B cell (primary cell): ENCODE measurements around the gene GNB3. TPM values are rescaled to one million over a fixed set of nuclear protein-coding genes. Genes with fewer than 3 reads are reported as not detected.

Source experiments
- ATAC-seq: fragments of 200-7000 bp; cut with Tn5 transposase; one replicate; pipeline ENCODE4 v1.10.0; 2021; ENCODE audit warnings: low read depth, mild to moderate bottlenecking, moderate number of reproducible peaks, moderate library complexity
- CTCF ChIA-PET: fragments of 350-600 bp; sonication (Branson Sonifier 250); formaldehyde crosslinking; loops from one replicate; lab custom pipeline; 2021; ENCODE audit warnings: antibody characterized with exemption, inconsistent platforms; lab: Charles Lee
- POLR2A ChIA-PET: fragments of 350-600 bp; sonication (Branson Sonifier 250); formaldehyde crosslinking; loops from one replicate; lab custom pipeline; 2021; ENCODE audit warnings: antibody characterized with exemption; lab: Charles Lee
- DNase-seq: peaks from one replicate; pipeline ENCODE4 v3.0.0; 2013
- H2AFZ ChIP-seq: 2 replicates; pipeline ENCODE4 v1.6.1; 2012; ENCODE audit warnings: mild to moderate bottlenecking, low read depth, low read length; ENCODE audit not compliant: insufficient read depth, poor library complexity, severe bottlenecking
- H3K27ac ChIP-seq, 2 donors: 1 replicate in 1 of 2; 2 replicates in 1 of 2; pipeline ENCODE4 v1.5.1; 2012 to 2013; ENCODE audit warnings: low read length in 2 of 2, mild to moderate bottlenecking in 2 of 2, moderate library complexity in 1 of 2
- H3K27me3 ChIP-seq, 4 experiments: fragments of 200-600 bp in 1 of 4; sonication (generic) in 1 of 4; replicated peaks in 1 of 4; 1 replicate in 2 of 4; 2 replicates in 2 of 4; pipeline versions ENCODE4 v1.6.1 to v1.7.0; 2013 to 2016; ENCODE audit warnings: low read length in 3 of 4, mild to moderate bottlenecking in 2 of 4, mixed read lengths in 1 of 4, moderate library complexity in 1 of 4; ENCODE audit not compliant: insufficient read depth in 4 of 4, control insufficient read depth in 3 of 4; ENCODE audit errors: control extremely low read depth in 1 of 4
- H3K36me3 ChIP-seq, 2 experiments: replicated peaks in 1 of 2; 1 replicate in 1 of 2; 2 replicates in 1 of 2; pipeline versions ENCODE4 v1.6.1 to v1.7.1; 2013; ENCODE audit warnings: low read length in 1 of 2; ENCODE audit not compliant: insufficient read depth in 2 of 2, control insufficient read depth in 1 of 2; ENCODE audit errors: control extremely low read depth in 1 of 2, extremely low read depth in 1 of 2
- H3K4me1 ChIP-seq, 2 donors: fragments of 200-600 bp in 1 of 2; sonication (generic) in 1 of 2; 1 replicate in 1 of 2; 2 replicates in 1 of 2; pipeline versions ENCODE4 v1.5.1 to v1.6.1; 2013 to 2017; ENCODE audit warnings: low read length in 2 of 2; ENCODE audit not compliant: control insufficient read depth in 2 of 2, insufficient read depth in 2 of 2
- H3K4me2 ChIP-seq: replicated peaks from 2 replicates; pipeline ENCODE3; 2012; ENCODE audit warnings: mild to moderate bottlenecking, low read depth, low read length; ENCODE audit not compliant: poor library complexity, severe bottlenecking
- H3K4me3 ChIP-seq, 5 experiments: fragments of 200-600 bp in 1 of 5; sonication (generic) in 1 of 5; 1 replicate in 3 of 5; 2 replicates in 2 of 5; pipeline versions ENCODE4 v1.5.1 to v1.7.0; 2011 to 2016; ENCODE audit warnings: low read length in 4 of 5, mild to moderate bottlenecking in 4 of 5, low read depth in 2 of 5, control low read depth in 1 of 5, moderate library complexity in 1 of 5; ENCODE audit not compliant: insufficient read depth in 1 of 5; ENCODE audit errors: control extremely low read depth in 1 of 5, extremely low read depth in 1 of 5
- H3K79me2 ChIP-seq: fragments of 200-600 bp; sonication (generic); one replicate; pipeline ENCODE4 v1.6.0; 2016; ENCODE audit warnings: low read length; ENCODE audit not compliant: control insufficient read depth, insufficient read depth
- H3K9ac ChIP-seq: fragments of 200-600 bp; sonication (generic); 2 replicates; pipeline ENCODE4 v1.6.1; 2017; ENCODE audit warnings: mild to moderate bottlenecking, low read length, moderate library complexity
- H3K9me3 ChIP-seq, 3 donors: one replicate each; pipeline versions ENCODE4 v1.6.1 to v1.7.1; 2013; ENCODE audit warnings: low read length in 2 of 3; ENCODE audit not compliant: control insufficient read depth in 2 of 3, insufficient read depth in 1 of 3; ENCODE audit errors: control extremely low read depth in 1 of 3
- H4K20me1 ChIP-seq: 2 replicates; pipeline ENCODE4 v1.6.0; 2012; ENCODE audit warnings: mild to moderate bottlenecking, low read length; ENCODE audit not compliant: insufficient read depth, control insufficient read depth, poor library complexity, severe bottlenecking
- H3K27ac Mint-ChIP-seq: one replicate; pipeline ENCODE4 v1.8.0; 2021; ENCODE audit warnings: mixed read lengths
- H3K27me3 Mint-ChIP-seq: one replicate; pipeline ENCODE4 v1.8.0; 2021; ENCODE audit warnings: mixed read lengths
- H3K4me1 Mint-ChIP-seq: one replicate; pipeline ENCODE4 v1.8.0; 2021; ENCODE audit warnings: mixed read lengths
- H3K4me3 Mint-ChIP-seq: one replicate; pipeline ENCODE4 v1.8.0; 2021; ENCODE audit warnings: mixed read lengths
- H3K9me3 Mint-ChIP-seq: one replicate; pipeline ENCODE4 v1.8.0; 2022; ENCODE audit warnings: mixed read lengths; ENCODE audit not compliant: insufficient read depth
- CTCF ChIP-seq: fragments of 200-600 bp; IDR thresholded peaks from one replicate; pipeline ENCODE4 v1.8.0; 2022; ENCODE audit warnings: antibody characterized with exemption, mild to moderate bottlenecking
- EZH2 ChIP-seq: IDR thresholded peaks from 2 replicates; pipeline ENCODE4 v1.6.1; 2012; ENCODE audit warnings: borderline replicate concordance, low read depth, mild to moderate bottlenecking, moderate library complexity, low read length; ENCODE audit not compliant: insufficient read depth, poor library complexity, severe bottlenecking
- WGBS: methylation state at CpG from one replicate; pipeline ENCODE4 v1.1.5; 2013; ENCODE audit warnings: missing lambda C conversion rate; ENCODE audit not compliant: insufficient coverage; 5-methylcytosine and 5-hydroxymethylcytosine counted together
- intact Hi-C: fragments of 100-400 bp; cut with micrococcal nuclease; formaldehyde crosslinking; loops from one replicate; pipeline ENCODE4 v1.10.0; 2022
- polyA plus RNA-seq: library from polyadenylated mRNA; depleted of rRNA; stranded (reverse); fragments of >200 nt; gene quantifications from 2 replicates; pipeline ENCODE4 v1.2.3, GENCODE V29; 2012
- total RNA-seq, 2 donors: library from RNA; stranded (reverse); fragments of 120-200 nt in 1 of 2; gene quantifications; 1 replicate in 1 of 2; 2 replicates in 1 of 2; pipeline versions ENCODE4 v1.2.3 to v1.2.4, GENCODE V29; 2013 to 2022

The GNB3 gene
- total and polyA plus RNA-seq, 2 donors (not counting 1 experiment from before 2014, with no cell fraction given) = 0.27 to 0.49 TPM

DNA sequence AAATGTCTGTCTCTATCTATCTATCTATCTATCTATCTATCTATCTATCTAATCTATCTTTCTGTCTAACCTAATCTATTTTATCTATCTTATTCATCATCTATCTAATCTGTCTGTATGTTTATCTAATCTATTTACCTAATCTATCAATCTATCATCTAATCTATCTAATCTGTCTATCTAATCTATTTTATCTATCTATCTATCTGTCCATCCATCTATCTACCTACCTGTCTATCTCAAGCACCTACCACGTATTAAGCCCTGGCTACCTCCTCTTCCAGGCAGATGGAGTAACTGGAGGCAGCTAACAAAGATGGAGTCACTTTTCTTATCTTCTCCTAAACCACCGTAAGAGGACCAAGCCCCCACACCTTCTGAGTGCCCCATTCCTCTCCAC is 45.6 kb upstream of the GNB3 start:
- H4K20me1 ChIP-seq = no peaks in the 10 kb centered on the region
- no peaks in the 10 kb centered on the region for H3K9me3 ChIP-seq
- DNase-seq (no peak), ATAC-seq (no peak)
- Mint-ChIP-seq H3K9me3 (no peaks in the 10 kb centered on the region), H3K4me3 (no peak overlapping the region), H3K27ac (no peak overlapping the region), H3K4me1 (peaks cover 13% of the 10 kb centered on the region), H3K27me3 (peaks cover 42% of the 10 kb centered on the region)
- H3K36me3 ChIP-seq = no peaks in the 10 kb centered on the region
- ChIA-PET CTCF (interaction anchor here (0.7 kb wide), 1 partner anchor 285 kb away, joined by 3 read pairs; no protein-coding TSS in a partner anchor), POLR2A (no interaction called here)
- H2AFZ ChIP-seq = no peak overlapping the region
- H3K4me3 ChIP-seq = no peak overlapping the region
- no peaks in the 10 kb centered on the region for H3K79me2 ChIP-seq
- TF ChIP-seq CTCF = no peak
- TF ChIP-seq EZH2 = no peak
- intact Hi-C loops = no loop called here
- peaks cover 0 to 41% (median 4%) of the 10 kb centered on the region in 4 experiments for H3K27me3 ChIP-seq
- H3K27ac ChIP-seq = no peak overlapping the region
- no peak overlapping the region for H3K9ac ChIP-seq
- 100% methylated on average over 2 of the region's 2 CpGs for WGBS
- peaks cover 13 to 19% of the 10 kb centered on the region in 2 donors for H3K4me1 ChIP-seq
- H3K4me2 ChIP-seq = no peak overlapping the region

DNA sequence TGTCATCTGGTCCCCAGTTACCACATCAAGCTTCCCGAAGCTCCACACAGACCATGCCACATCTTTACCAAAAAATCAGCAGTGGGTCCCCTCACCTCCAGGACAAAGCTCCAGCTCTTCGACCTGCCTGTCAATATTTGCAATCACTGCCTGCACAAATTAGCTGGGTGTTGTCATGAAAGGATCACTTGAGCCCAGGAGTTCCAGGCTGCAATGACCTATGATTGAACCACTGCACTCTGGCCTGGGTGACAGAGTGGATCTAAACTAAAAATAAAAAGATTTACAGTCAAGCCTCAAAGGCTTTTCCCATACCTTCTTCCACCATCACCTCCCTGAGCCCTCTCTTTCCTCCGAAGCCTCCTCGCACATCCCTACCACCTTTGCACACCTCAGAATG is 44.1 kb upstream of the GNB3 start:
- no peaks in the 10 kb centered on the region for H3K9me3 Mint-ChIP-seq
- Histone ChIP-seq H3K27me3 (peaks cover 0 to 42% (median 4%) of the 10 kb centered on the region in 4 experiments), H3K9me3 (no peaks in the 10 kb centered on the region), H3K4me1 (peaks cover 13 to 19% of the 10 kb centered on the region in 2 donors), H3K36me3 (no peaks in the 10 kb centered on the region), H3K4me2 (no peak overlapping the region), H3K4me3 (no peak overlapping the region), H2AFZ (no peak overlapping the region), H3K9ac (no peak overlapping the region), H3K79me2 (no peaks in the 10 kb centered on the region), H4K20me1 (no peaks in the 10 kb centered on the region), H3K27ac (no peak overlapping the region)
- H3K27me3 Mint-ChIP-seq = peaks cover 42% of the 10 kb centered on the region
- intact Hi-C loops = no loop called here
- CTCF ChIA-PET = interaction anchor here (0.7 kb wide), 1 partner anchor 40 kb away, joined by 3 read pairs; no protein-coding TSS in a partner anchor
- POLR2A ChIA-PET = no interaction called here
- no peak overlapping the region for H3K4me3 Mint-ChIP-seq
- H3K27ac Mint-ChIP-seq = no peak overlapping the region
- peaks cover 13% of the 10 kb centered on the region for H3K4me1 Mint-ChIP-seq
- DNase-seq = no peak
- no peak for ATAC-seq
- 87% methylated on average over 3 of the region's 4 CpGs for WGBS
- TF ChIP-seq EZH2 = no peak
- no peak for TF ChIP-seq CTCF
